SK-MEL-5 (cell line): ENCODE measurements around the gene CSNK1G3. TPM values are rescaled to one million over a fixed set of nuclear protein-coding genes. Genes with fewer than 3 reads are reported as not detected.
A peak's percentile ranks its signal among the peaks of the same experiment; 100 is the strongest.
"Not testable (repeated sequence)": the region's sequence is repeated elsewhere in the genome, so short reads cannot be mapped to it uniquely, and the experiment has no call there.

Source experiments
- DNase-seq: peaks from one replicate; pipeline ENCODE4 v3.0.0-alpha.2; 2016; ENCODE audit warnings: low read depth, low spot score
- in situ Hi-C: cut with HindIII; loops from 2 replicates; pipeline ENCODE4 v1.10.0; 2016; ENCODE audit warnings: low sequenced_read_pairs, high pct_unique_total_duplicates, low pct_unique_long_range_greater_than_20kb
- total RNA-seq: library from RNA; depleted of rRNA; stranded (reverse); fragments of >200 nt; shearing (Covaris generic); gene quantifications from 2 replicates; pipeline ENCODE4 v1.2.3, GENCODE V29; 2014

The CSNK1G3 gene
- total RNA-seq, 1 experiment from 2014 or later: 47.5 TPM

- in situ Hi-C loops: no loop called here
- no peak for DNase-seq
These were observed 87.2 kb downstream of the CSNK1G3 start for GRCh38 chr5:123599171-123599570.

GRCh38 chr5:123601610-123602009 lies 89.6 kb downstream of the CSNK1G3 start:
- in situ Hi-C loops: no loop called here
- DNase-seq: no peak

GRCh38 chr5:123605822-123606221 lies 93.8 kb downstream of the CSNK1G3 start:
- no peak for DNase-seq
- in situ Hi-C loops: no loop called here

GRCh38 chr5:123610209-123610608 lies 98.2 kb downstream of the CSNK1G3 start:
- DNase-seq: no peak
- in situ Hi-C loops: no loop called here

- in situ Hi-C loops: no loop called here
- peak; percentile 66 for DNase-seq
These were observed 98.9 kb downstream of the CSNK1G3 start for GRCh38 chr5:123610665-123611405.

- in situ Hi-C loops: no loop called here
- DNase-seq: no peak
These were observed 99.4 kb downstream of the CSNK1G3 start for GRCh38 chr5:123611406-123611709.

- in situ Hi-C loops: no loop called here
- DNase-seq: peak; percentile 81
These were observed 105.6 kb downstream of the CSNK1G3 start for GRCh38 chr5:123617561-123617960.

- in situ Hi-C loops: no loop called here
- DNase-seq: no peak
These were observed 114.1 kb downstream of the CSNK1G3 start for GRCh38 chr5:123626051-123626450.

- in situ Hi-C loops: no loop called here
- DNase-seq: no peak
These were observed 117.0 kb downstream of the CSNK1G3 start for GRCh38 chr5:123628860-123629544.

GRCh38 chr5:123636006-123636405 lies 124.0 kb downstream of the CSNK1G3 start:
- no peak for DNase-seq
- in situ Hi-C loops: no loop called here

GRCh38 chr5:123637028-123637427 lies 125.1 kb downstream of the CSNK1G3 start:
- in situ Hi-C loops, DNase-seq: not testable (repeated sequence)

GRCh38 chr5:123639244-123639643 lies 127.3 kb downstream of the CSNK1G3 start:
- no peak for DNase-seq
- in situ Hi-C loops: no loop called here

GRCh38 chr5:123645024-123645603 lies 133.1 kb downstream of the CSNK1G3 start:
- DNase-seq: no peak
- in situ Hi-C loops: no loop called here

- no peak for DNase-seq
- in situ Hi-C loops: no loop called here
These were observed 135.1 kb downstream of the CSNK1G3 start for GRCh38 chr5:123647066-123647465.

GRCh38 chr5:123651234-123651633 lies 139.3 kb downstream of the CSNK1G3 start:
- DNase-seq: no peak
- in situ Hi-C loops: no loop called here

- in situ Hi-C loops: no loop called here
- no peak for DNase-seq
These were observed 147.0 kb downstream of the CSNK1G3 start for GRCh38 chr5:123659011-123659410.

- in situ Hi-C loops: no loop called here
- no peak for DNase-seq
These were observed 147.5 kb downstream of the CSNK1G3 start for GRCh38 chr5:123659495-123659894.

GRCh38 chr5:123664961-123665360 lies 153.0 kb downstream of the CSNK1G3 start:
- in situ Hi-C loops: no loop called here
- DNase-seq: no peak

GRCh38 chr5:123665822-123666371 lies 153.9 kb downstream of the CSNK1G3 start:
- DNase-seq: peak; percentile 23

More at GRCh38 chr5:123665822-123666371, 153.9 kb downstream of the CSNK1G3 start:
- in situ Hi-C loops: no loop called here
